Neutrophil (primary cell): Measurements from ENCODE around the gene DLGAP4.

ENCODE experiments used
- H3K27ac ChIP-seq: fragments of 200-600 bp; sonication (generic); 2 replicates; pipeline ENCODE4 v1.5.1; 2016; ENCODE audit warnings: mild to moderate bottlenecking, moderate library complexity
- H3K27me3 ChIP-seq: fragments of 200-600 bp; sonication (generic); 2 replicates; pipeline ENCODE4 v1.6.0; 2016; ENCODE audit warnings: mild to moderate bottlenecking
- H3K36me3 ChIP-seq: fragments of 200-600 bp; sonication (generic); 2 replicates; pipeline ENCODE4 v1.5.1; 2017
- H3K4me1 ChIP-seq, 2 experiments: fragments of 200-600 bp in 1 of 2; sonication (generic) in 1 of 2; 1 replicate in 1 of 2; 2 replicates in 1 of 2; pipeline versions ENCODE4 v1.5.1 to v1.6.1; 2013 to 2016; ENCODE audit warnings: low read depth in 1 of 2, low read length in 1 of 2, mild to moderate bottlenecking in 1 of 2, moderate library complexity in 1 of 2; ENCODE audit not compliant: control insufficient read depth in 1 of 2, insufficient read depth in 1 of 2
- H3K4me3 ChIP-seq, 2 experiments: fragments of 200-600 bp in 1 of 2; sonication (generic) in 1 of 2; 1 replicate in 1 of 2; 2 replicates in 1 of 2; pipeline ENCODE4 v1.5.1; 2013 to 2016; ENCODE audit warnings: low read depth in 1 of 2, low read length in 1 of 2, mild to moderate bottlenecking in 1 of 2, moderate library complexity in 1 of 2
- H3K9me3 ChIP-seq: fragments of 200-600 bp; sonication (generic); 2 replicates; pipeline ENCODE4 v1.5.1; 2016
- TF ChIP-seq, protein P1 (sequence below): fragments of 200-600 bp; sonication (generic); IDR thresholded peaks from 2 replicates; pipeline ENCODE4 v1.5.1; 2016; ENCODE audit warnings: antibody characterized with exemption

Gene DLGAP4

DNA sequence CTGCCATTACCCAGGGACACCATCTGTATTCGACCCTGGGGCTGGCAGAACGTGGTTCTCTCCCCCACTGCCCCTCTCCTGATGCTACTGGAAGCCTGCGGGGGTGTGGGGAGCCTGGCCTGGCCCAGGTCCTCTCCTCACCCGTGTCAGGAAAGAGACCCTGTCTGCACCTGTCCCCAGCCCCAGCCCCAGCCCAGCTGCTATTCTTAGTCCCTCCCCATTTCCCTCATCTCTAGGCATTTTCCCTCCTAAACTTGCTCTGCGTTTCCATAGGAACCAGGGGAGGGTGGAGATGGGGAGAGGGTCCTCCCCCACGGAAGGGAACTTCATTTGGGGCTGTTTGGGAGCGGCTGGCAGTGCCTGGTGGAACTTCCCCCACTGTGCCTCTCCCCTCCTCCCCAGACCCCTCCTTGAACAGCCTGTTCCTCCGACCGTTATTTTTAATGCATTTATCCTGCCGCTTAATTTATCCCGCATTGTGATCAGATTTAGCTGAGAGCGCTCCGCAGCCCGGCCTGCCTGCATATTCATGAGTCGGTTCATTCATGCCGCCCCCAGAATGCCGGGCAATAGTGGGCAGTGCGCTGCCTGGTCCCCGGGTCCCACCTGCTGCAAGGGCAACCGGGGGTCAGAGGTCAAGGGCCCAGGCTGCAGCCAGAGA lies 31.8 kb upstream of the DLGAP4 start:
- Histone ChIP-seq H3K27ac (no peak overlapping the region), H3K4me1 (no peaks in the 10 kb centered on the region), H3K36me3 (no peaks in the 10 kb centered on the region), H3K27me3 (peaks cover 24% of the 10 kb centered on the region), H3K9me3 (no peaks in the 10 kb centered on the region), H3K4me3 (no peak overlapping the region)
- TF ChIP-seq, protein P1, sequence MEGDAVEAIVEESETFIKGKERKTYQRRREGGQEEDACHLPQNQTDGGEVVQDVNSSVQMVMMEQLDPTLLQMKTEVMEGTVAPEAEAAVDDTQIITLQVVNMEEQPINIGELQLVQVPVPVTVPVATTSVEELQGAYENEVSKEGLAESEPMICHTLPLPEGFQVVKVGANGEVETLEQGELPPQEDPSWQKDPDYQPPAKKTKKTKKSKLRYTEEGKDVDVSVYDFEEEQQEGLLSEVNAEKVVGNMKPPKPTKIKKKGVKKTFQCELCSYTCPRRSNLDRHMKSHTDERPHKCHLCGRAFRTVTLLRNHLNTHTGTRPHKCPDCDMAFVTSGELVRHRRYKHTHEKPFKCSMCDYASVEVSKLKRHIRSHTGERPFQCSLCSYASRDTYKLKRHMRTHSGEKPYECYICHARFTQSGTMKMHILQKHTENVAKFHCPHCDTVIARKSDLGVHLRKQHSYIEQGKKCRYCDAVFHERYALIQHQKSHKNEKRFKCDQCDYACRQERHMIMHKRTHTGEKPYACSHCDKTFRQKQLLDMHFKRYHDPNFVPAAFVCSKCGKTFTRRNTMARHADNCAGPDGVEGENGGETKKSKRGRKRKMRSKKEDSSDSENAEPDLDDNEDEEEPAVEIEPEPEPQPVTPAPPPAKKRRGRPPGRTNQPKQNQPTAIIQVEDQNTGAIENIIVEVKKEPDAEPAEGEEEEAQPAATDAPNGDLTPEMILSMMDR = no peak

DNA sequence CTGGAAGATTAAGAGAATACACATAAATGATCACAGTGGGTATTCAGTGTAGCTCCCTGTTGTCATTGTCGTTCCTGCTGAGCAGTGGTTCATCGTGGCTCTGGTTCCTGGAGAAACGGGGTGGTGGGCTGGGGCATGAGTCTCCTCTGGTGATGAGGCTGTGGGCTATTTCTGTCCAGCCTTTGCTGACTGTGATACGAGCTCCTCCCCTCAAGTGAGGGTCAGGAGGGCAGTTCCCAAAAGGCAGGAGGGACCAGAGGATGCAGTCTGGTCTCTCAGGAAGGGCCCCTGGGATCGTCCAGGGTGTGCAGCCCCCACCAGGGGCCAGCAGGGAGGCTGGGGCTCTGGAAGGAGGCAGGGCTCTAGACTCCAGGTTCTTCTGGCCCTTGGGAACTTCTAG lies 31.1 kb upstream of the DLGAP4 start:
- H3K27ac ChIP-seq = no peak overlapping the region
- peaks cover 24% of the 10 kb centered on the region for H3K27me3 ChIP-seq
- TF ChIP-seq, protein P1 = no peak
- no peak overlapping the region for H3K4me3 ChIP-seq
- no peaks in the 10 kb centered on the region for H3K9me3 ChIP-seq
- H3K4me1 ChIP-seq = no peaks in the 10 kb centered on the region
- no peaks in the 10 kb centered on the region for H3K36me3 ChIP-seq

DNA sequence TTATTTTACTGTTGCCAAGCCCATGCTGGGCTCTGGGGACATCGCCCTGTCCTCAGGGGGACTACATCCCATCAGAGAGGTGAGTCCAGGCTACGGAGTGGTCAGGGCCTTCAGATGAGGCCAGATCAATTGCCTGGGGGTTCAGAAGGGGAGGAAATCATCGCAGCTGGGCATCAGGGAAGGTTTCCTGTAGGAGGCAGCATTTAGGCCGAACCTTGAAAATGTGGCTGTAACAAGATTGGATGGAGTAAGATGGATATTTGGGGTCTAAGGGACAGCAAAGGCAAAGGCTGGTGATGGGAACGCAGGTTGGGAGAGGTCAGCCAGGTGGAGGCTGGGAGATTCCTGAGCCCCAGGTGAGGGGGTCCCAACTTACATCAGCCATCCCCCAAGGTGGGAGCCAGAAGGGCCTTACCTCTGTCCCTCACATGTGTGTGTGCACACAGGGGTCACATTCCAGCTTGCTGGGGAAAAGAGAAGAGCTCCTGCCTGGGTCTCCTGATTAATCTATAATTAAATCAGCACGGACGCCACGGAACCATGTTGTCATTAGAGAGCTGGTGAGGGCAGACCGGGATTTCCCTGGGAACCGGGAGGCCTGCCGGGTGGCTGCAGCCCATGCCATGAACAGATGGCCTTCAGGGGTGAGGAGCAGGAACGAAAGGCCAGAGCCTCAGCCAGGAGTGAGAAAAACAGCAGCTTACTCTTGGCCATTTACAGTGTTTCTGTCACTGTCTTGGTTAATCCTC lies 30.5 kb upstream of the DLGAP4 start:
- no peak overlapping the region for H3K4me3 ChIP-seq
- H3K27ac ChIP-seq = no peak overlapping the region
- TF ChIP-seq, protein P1 = no peak
- no peaks in the 10 kb centered on the region for H3K36me3 ChIP-seq
- H3K27me3 ChIP-seq = peaks cover 24% of the 10 kb centered on the region
- H3K4me1 ChIP-seq = no peaks in the 10 kb centered on the region
- H3K9me3 ChIP-seq = no peaks in the 10 kb centered on the region

DNA sequence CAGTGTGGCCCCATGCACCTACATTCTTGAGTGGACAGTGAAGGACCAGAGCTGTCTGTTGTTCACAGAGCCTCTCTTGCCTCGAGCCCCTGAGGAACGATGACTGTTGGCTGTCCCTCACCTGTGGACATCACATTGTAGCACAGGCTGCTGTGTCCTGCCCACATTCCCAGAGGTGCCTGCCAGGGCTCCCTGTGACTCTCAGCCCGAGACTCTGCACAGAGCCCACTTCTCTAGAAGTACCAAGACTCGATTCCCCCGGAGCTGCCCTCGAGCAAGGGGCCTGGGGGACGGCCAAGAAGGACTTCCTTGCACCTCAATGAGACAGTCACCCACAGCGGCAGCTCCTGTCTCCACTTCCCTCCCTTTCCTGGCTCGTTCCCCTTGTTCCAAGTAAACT lies 28.6 kb upstream of the DLGAP4 start:
- no peaks in the 10 kb centered on the region for H3K4me1 ChIP-seq
- no peaks in the 10 kb centered on the region for H3K36me3 ChIP-seq
- no peak overlapping the region for H3K27ac ChIP-seq
- H3K9me3 ChIP-seq = no peaks in the 10 kb centered on the region
- no peak overlapping the region for H3K4me3 ChIP-seq
- H3K27me3 ChIP-seq = peaks cover 34% of the 10 kb centered on the region
- TF ChIP-seq, protein P1 = no peak

DNA sequence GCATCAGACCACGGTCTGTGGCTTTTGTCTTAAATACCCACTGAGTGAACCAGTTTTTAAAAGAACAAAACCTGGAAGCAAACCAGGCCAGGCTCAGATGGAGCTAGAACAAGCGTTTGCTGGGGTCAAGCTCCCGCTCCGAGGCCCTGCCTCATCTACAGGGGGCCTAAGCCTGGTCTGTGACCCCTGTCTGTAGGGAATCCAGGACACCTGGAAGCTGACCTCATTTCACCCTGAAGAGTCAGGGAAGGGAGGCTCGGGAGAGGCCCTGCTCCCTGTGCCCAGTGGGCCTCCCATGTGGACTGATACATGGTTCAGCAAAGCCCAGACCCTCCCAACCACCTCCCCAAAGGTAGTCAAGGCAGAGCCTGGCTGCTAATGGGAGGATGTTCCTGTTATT lies 26.8 kb upstream of the DLGAP4 start:
- Histone ChIP-seq H3K9me3 (no peaks in the 10 kb centered on the region), H3K4me3 (no peak overlapping the region), H3K36me3 (no peaks in the 10 kb centered on the region), H3K27ac (no peak overlapping the region), H3K4me1 (no peaks in the 10 kb centered on the region), H3K27me3 (peaks cover 45% of the 10 kb centered on the region)
- TF ChIP-seq, protein P1 = no peak
